Mesothelial cell of epicardium (in vitro differentiated cells): Measurements from ENCODE around the gene ANAPC2. TPM values are rescaled to one million over a fixed set of nuclear protein-coding genes. Genes with fewer than 3 reads are reported as not detected.

ENCODE experiments used
- DNase-seq, 2 experiments: peaks; one replicate each; pipeline ENCODE4 v3.0.0; 2021; ENCODE audit warnings: low spot score in 2 of 2; ENCODE audit not compliant: unreplicated experiment in 2 of 2
- H3K27ac Mint-ChIP-seq: 2 replicates; pipeline ENCODE4 v1.8.0; 2021; ENCODE audit warnings: mixed read lengths
- H3K27me3 Mint-ChIP-seq: 2 replicates; pipeline ENCODE4 v1.8.0; 2021; ENCODE audit warnings: low read depth, mixed read lengths
- H3K36me3 Mint-ChIP-seq: 2 replicates; pipeline ENCODE4 v1.8.0; 2021; ENCODE audit warnings: mixed read lengths
- H3K4me1 Mint-ChIP-seq: 2 replicates; pipeline ENCODE4 v1.8.0; 2021; ENCODE audit warnings: mixed read lengths
- H3K4me3 Mint-ChIP-seq: 2 replicates; pipeline ENCODE4 v1.8.0; 2021; ENCODE audit warnings: mild to moderate bottlenecking, moderate library complexity, mixed read lengths
- H3K9me3 Mint-ChIP-seq: 2 replicates; pipeline ENCODE4 v1.8.0; 2021; ENCODE audit warnings: mixed read lengths
- total RNA-seq: library from RNA; stranded (reverse); gene quantifications from 3 replicates; pipeline ENCODE4 v1.2.1, GENCODE V29; 2021
- TF ChIP-seq, protein P1 (sequence below): fragments of 200-600 bp; sonication (generic); IDR thresholded peaks from one replicate; pipeline ENCODE4 v1.5.0; 2021; ENCODE audit warnings: antibody characterized with exemption; ENCODE audit not compliant: unreplicated experiment

The ANAPC2 gene
- total RNA-seq, 1 donor from 2014 or later: 89.3 TPM

DNA sequence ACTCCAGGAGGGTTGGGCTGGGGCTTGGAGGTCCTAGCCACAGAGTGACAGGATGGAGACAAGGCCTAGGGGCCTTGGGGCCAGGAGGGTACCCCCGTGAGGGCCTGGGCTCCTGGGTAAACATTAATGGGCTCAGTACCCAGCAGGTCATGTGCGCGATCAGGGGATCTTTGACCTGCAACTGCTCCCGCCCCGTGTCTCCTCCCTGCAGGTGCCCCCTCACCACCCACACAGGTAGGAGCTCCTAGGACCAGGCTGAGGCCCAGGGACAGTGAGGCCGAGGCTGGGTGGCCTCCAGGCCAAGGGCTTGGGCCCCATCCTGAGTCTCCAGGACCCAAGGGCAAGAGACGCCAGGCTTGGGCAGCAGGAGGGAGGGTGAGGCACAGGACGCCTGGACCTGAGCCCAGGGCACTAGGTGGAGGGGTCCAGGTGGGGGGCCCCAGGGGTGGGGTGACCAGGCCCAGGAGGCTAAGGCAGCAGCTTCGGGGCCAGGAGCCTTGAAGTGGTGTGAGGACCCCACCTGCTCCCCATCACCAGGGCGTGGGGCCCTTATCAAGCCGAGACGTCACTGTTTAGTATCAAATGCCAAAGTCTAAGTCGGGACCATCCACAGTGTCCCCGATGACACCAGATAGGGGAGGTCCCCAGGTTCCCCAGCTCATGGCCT, 42.5 kb upstream of the ANAPC2 start, which contains the start of gene SLC34A3:
Gene SLC34A3 (plus strand): TSS at position 197 of the 667 bp plus-strand sequence. CDS start 802 bp downstream, outside the sequence.
- TF ChIP-seq, protein P1, sequence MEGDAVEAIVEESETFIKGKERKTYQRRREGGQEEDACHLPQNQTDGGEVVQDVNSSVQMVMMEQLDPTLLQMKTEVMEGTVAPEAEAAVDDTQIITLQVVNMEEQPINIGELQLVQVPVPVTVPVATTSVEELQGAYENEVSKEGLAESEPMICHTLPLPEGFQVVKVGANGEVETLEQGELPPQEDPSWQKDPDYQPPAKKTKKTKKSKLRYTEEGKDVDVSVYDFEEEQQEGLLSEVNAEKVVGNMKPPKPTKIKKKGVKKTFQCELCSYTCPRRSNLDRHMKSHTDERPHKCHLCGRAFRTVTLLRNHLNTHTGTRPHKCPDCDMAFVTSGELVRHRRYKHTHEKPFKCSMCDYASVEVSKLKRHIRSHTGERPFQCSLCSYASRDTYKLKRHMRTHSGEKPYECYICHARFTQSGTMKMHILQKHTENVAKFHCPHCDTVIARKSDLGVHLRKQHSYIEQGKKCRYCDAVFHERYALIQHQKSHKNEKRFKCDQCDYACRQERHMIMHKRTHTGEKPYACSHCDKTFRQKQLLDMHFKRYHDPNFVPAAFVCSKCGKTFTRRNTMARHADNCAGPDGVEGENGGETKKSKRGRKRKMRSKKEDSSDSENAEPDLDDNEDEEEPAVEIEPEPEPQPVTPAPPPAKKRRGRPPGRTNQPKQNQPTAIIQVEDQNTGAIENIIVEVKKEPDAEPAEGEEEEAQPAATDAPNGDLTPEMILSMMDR: no peak
- Mint-ChIP-seq H3K27me3 (peaks cover 3% of the 10 kb centered on the region), H3K9me3 (no peaks in the 10 kb centered on the region), H3K36me3 (no peaks in the 10 kb centered on the region), H3K4me1 (peaks cover 9% of the 10 kb centered on the region), H3K4me3 (no peak within 1 kb of the TSS), H3K27ac (no peak within 1 kb of the TSS)
- no peak for DNase-seq

DNA sequence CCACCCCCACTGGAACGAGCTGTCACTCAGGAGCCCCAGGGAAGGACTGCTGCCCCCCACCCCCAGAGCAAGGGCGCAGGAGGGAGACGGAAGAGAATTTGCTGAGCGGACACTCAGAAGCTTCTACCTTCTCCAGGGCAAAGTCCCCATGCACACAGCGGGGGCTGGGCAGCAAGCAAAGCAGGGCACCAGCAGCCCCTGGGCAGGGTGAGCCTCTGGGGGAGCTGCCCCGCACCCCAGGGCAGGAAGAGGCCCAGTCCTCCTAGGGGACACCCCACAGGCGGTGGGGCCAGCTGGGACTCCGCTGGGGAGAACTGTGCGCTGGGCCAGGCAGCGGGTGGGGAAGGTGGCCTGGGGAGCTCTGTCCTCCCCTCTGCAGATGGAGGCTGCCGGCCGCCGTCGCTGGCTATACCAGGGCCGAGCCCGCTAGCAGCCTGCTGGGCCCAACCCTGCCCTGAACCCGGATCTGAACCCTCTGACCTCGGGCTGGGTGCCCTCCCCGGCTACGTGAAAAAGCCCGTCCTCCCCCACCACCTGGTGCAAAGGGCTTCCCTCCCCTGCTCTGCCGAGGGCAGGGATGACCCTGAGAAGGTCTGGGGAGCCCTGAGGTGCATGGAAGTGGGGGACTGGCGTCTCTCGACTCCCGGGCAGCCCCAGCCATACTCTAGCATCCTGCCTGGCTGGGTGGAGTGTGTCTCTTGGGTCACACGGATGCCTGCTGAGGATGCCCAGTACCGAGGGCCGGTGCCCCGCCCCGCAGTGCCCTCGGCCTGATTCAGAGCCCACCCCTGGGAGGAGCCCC, 41.7 kb upstream of the ANAPC2 start:
- Mint-ChIP-seq H3K4me1 (peaks cover 7% of the 10 kb centered on the region), H3K27ac (no peak overlapping the region), H3K9me3 (no peaks in the 10 kb centered on the region), H3K36me3 (no peaks in the 10 kb centered on the region), H3K27me3 (peaks cover 3% of the 10 kb centered on the region), H3K4me3 (no peak overlapping the region)
- TF ChIP-seq, protein P1: no peak
- DNase-seq: no peak

DNA sequence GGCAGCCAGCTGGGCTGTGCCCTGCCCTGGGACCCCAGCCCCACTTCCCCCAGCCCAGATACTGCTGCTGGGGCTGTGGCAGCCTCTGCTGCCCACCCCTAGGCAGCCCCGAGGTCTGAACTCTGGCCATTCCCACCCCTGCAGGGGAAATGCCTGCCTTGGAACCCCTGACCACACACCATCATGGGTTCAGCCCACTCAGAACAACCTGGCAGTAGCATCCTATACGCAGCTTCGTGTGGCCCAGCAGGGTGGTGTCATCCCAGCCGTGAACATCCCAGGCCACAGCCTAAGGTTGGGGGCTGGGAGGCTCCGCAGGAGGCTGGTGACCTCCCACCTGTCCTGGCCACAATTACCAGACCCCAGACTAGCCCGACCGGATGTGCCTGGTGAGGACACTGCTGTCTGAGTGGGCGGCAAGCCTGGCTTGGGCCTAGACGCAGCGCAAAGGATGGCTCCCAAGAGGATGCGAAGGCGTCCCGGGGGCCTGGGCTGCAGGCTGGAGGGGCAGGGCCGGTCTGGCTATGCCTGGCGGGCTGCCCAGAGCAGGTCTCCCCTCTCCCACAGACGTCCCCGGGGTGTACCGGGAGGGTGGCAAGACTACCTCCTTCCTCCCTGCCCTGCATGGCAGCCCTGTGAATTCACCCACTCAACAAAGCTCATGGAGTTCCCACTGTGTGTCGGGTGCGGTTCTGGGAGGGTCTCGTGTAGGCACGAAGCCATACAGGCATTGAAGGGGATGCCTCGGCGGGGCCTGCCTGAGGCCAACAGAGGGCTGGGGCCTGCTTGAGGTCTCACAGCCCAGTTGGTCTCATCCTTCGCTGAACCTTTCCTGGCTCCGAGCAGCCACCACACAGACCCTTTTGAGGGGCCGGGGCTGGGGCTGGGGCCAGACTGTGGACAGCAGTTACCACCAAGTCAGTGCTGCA, 40.9 kb upstream of the ANAPC2 start:
- no peak for DNase-seq
- H3K27ac Mint-ChIP-seq: no peak overlapping the region
- TF ChIP-seq, protein P1: no peak
- peaks cover 3% of the 10 kb centered on the region for H3K27me3 Mint-ChIP-seq
- H3K9me3 Mint-ChIP-seq: no peaks in the 10 kb centered on the region
- peaks cover 7% of the 10 kb centered on the region for H3K4me1 Mint-ChIP-seq
- H3K4me3 Mint-ChIP-seq: no peak overlapping the region
- no peaks in the 10 kb centered on the region for H3K36me3 Mint-ChIP-seq

DNA sequence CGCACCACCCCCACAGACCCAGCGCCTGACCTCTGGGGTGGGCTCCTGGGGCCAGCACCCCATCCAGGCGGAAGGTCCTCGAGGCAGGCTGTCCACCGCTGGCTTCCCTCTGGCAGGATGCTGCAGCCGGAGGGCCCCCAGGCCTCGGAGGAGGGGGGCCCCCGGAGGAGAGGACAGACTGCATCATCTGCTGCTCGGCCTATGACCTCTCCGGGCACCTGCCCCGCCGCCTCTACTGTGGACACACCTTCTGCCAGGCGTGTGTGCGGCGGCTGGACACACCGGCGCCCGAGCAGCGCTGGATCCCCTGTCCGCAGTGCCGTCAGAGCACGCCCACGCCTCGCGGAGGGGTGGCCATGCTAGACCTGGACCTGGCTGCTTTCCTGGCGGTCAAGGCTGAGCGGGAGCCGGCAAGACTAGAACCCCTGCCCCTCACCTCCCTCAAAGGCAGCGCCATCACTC, 40.2 kb upstream of the ANAPC2 start:
- TF ChIP-seq, protein P1: no peak
- no peaks in the 10 kb centered on the region for H3K36me3 Mint-ChIP-seq
- DNase-seq: no peak

DNA sequence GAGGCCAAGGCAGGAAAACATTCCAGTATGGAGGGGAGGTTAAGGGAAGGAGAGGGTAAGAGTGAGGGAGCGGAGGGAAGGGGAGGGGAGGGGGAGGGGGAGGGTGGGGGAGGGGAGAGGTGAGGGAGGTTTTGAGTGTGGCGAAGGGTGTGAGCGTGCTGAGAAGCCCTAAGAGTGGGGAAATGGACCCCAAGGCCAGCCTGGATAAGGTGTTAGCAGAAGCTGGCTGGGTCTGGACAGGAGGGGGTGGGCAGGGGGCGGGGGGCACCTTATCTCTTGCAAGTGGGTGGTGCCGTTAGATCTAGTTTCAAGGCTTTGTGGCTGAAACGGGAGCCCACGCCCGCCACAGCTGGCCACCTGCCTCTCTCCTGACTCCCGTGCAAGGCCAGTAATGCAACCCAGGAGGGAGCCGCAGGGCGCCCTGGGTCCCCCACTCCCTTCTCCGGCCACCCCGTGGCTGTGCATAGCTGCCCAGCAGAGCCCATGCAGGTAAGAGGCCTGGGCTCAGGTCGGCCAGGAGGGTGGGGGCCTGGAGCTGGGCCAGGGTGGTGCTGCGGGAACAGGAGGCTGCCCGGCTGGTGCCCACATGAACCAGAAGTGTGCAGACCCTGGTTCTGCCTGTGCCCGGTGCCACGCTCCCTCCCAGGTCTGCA, 39.6 kb upstream of the ANAPC2 start:
- H3K4me1 Mint-ChIP-seq: peaks cover 8% of the 10 kb centered on the region
- H3K4me3 Mint-ChIP-seq: no peak overlapping the region

More for the DNA sequence above, 40.2 kb upstream of the ANAPC2 start:
- Mint-ChIP-seq H3K4me3 (no peak overlapping the region), H3K27me3 (peaks cover 3% of the 10 kb centered on the region), H3K4me1 (peaks cover 7% of the 10 kb centered on the region), H3K27ac (no peak overlapping the region), H3K9me3 (no peaks in the 10 kb centered on the region)

More for the DNA sequence above, 39.6 kb upstream of the ANAPC2 start:
- TF ChIP-seq, protein P1: no peak
- no peaks in the 10 kb centered on the region for H3K36me3 Mint-ChIP-seq
- H3K9me3 Mint-ChIP-seq: no peaks in the 10 kb centered on the region
- peaks cover 3% of the 10 kb centered on the region for H3K27me3 Mint-ChIP-seq
- DNase-seq: no peak
- peak overlapping the region; percentile 90 for H3K27ac Mint-ChIP-seq
